Measurements from ENCODE around the gene ZNF19. TPM values are rescaled to one million over a fixed set of nuclear protein-coding genes. Genes with fewer than 3 reads are reported as not detected.

ZNF19 gene
- total RNA-seq, 2 experiments from 2014 or later, result 3.7 to 3.9 TPM

DNA sequence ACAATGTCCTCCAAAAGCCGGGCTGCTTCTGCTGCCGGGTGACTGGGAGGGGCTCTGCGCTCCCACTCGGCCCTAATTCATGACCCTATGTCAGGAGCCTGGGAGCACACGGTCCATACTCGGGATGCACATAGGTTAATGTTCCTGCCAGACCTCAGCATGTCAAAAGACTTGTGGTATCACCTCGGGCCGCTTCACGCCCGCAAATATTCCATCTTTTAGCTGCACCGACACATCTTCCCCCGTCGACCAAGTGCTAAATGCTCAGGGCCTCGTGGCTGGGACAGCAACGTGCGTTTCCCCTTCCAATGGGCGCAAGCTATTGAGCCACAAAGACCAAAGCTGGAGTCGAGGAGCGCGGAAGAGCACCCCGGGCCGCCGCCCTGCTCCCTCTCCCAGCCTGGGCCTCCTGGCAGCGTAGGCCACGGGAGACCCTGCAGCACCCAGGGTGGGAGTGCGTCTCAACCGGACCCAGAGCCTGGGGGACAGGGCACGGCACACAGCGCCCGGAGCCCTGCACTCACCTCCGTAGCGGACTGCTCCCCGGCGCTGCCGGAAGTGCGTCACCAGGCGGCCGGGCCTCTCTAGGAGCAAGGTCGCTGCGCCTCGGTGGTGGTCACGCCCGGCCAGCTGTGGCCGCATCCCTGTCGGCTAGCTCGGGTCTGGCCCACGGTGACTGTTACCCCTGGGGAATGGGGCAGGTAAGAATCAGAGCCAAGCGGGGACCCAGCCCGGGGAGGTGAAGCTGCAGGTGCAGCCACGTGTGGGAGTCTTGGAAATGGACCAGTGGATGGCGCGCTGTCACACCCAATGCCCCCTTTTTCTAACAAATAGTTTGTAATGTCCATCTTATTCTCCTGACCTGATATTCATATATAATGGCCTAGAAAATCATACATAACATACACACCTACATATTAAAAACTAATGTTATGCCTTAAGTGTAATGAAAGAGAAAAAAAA, 27.2 kb downstream of the ZNF19 start, which contains the start of gene ZNF23:
Gene ZNF23 (minus strand): TSS at position 562 of the 963 bp plus-strand sequence. CDS start 5,451 bp downstream, outside the sequence.
- H4K20me1 ChIP-seq (ENCODE audit: insufficient read depth, low read length), result no peaks in the 10 kb centered on the region
- peak; percentile 86 for DNase-seq (ENCODE audit: low spot score)
- H3K4me2 ChIP-seq (ENCODE audit: low read length), result peak within 1 kb of the TSS; percentile 98
- ChIA-PET CTCF (ENCODE audit: unreplicated experiment) (no interaction called here), POLR2A (interaction anchor here (0.7 to 1.3 kb wide), 7 partner anchors 10 to 515 kb away, joined by 3 read pairs; no protein-coding TSS in a partner anchor)
- H3K36me3 ChIP-seq (ENCODE audit: insufficient read depth, low read length), result no peaks in the 10 kb centered on the region
- peak within 1 kb of the TSS; percentile 98 for H3K4me3 ChIP-seq (ENCODE audit: low read depth, low read length, poor library complexity, severe bottlenecking)
- no peaks in the 10 kb centered on the region for H3K9me2 ChIP-seq (ENCODE audit: insufficient read depth, low read length)
- TSS peak; percentile 79 for BruUV-seq (replicated peaks)
- H2AFZ ChIP-seq (ENCODE audit: low read length), result peak within 1 kb of the TSS; percentile 99
- no peaks in the 10 kb centered on the region for H3K9me3 ChIP-seq (ENCODE audit: low read length)
- H3K27ac ChIP-seq (ENCODE audit: low read depth, low read length, poor library complexity, severe bottlenecking), result peak within 1 kb of the TSS; percentile 6
- TF ChIP-seq, protein P1, sequence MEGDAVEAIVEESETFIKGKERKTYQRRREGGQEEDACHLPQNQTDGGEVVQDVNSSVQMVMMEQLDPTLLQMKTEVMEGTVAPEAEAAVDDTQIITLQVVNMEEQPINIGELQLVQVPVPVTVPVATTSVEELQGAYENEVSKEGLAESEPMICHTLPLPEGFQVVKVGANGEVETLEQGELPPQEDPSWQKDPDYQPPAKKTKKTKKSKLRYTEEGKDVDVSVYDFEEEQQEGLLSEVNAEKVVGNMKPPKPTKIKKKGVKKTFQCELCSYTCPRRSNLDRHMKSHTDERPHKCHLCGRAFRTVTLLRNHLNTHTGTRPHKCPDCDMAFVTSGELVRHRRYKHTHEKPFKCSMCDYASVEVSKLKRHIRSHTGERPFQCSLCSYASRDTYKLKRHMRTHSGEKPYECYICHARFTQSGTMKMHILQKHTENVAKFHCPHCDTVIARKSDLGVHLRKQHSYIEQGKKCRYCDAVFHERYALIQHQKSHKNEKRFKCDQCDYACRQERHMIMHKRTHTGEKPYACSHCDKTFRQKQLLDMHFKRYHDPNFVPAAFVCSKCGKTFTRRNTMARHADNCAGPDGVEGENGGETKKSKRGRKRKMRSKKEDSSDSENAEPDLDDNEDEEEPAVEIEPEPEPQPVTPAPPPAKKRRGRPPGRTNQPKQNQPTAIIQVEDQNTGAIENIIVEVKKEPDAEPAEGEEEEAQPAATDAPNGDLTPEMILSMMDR (conservative IDR thresholded peaks at IDR 0.05; ENCODE audit: low read length), result peak; percentile 57
- TF ChIP-seq EZH2phosphoT487 (IDR thresholded peaks at IDR 0.05; ENCODE audit: borderline replicate concordance, low read depth, low read length), result no peak
- H3K4me1 ChIP-seq (ENCODE audit: insufficient read depth, low read length, poor library complexity, severe bottlenecking), result peaks cover 16% of the 10 kb centered on the region
- intact Hi-C loops (cut with micrococcal nuclease; ENCODE audit: unreplicated experiment), result loop anchor here (1.0 kb wide), 1 partner anchor 22 kb away; no protein-coding TSS in a partner anchor
- peaks cover 24% of the 10 kb centered on the region; the same call in 1 of the 2 replicates for H3K79me2 ChIP-seq (ENCODE audit: insufficient read depth, low read depth, low read length)

DNA sequence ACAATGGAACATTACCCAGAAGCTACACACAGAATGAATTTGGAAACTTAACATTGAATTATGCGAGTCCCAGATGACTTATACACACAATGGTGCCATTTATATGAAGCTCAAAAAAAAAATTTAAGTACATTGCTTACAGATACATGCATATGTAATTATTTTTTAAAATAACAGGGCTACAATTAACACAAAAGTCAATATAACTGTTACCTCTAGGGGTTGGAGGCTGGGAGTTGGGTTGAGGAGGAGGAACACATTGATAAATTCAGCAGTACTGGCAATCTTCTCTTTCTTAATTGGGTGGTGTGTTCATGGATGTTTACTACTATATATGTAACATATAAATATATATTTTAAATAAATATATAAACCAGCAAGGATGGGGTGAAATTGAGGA, 28.2 kb downstream of the ZNF19 start:
- no peak for TF ChIP-seq EZH2phosphoT487 (IDR thresholded peaks at IDR 0.05; ENCODE audit: borderline replicate concordance, low read depth, low read length)
- ChIA-PET CTCF (ENCODE audit: unreplicated experiment) (no interaction called here), POLR2A (interaction anchor here (0.9 kb wide), 1 partner anchor 26 kb away, joined by 4 read pairs; no protein-coding TSS in a partner anchor)
- BruUV-seq (replicated peaks), result no TSS peak
- DNase-seq (ENCODE audit: low spot score), result no peak
- Histone ChIP-seq H4K20me1 (ENCODE audit: insufficient read depth, low read length) (no peaks in the 10 kb centered on the region), H2AFZ (ENCODE audit: low read length) (no peak overlapping the region), H3K4me2 (ENCODE audit: low read length) (peak overlapping the region; percentile 98), H3K9me3 (ENCODE audit: low read length) (no peaks in the 10 kb centered on the region), H3K4me3 (ENCODE audit: low read depth, low read length, poor library complexity, severe bottlenecking) (peak overlapping the region; percentile 98), H3K79me2 (ENCODE audit: insufficient read depth, low read depth, low read length) (peaks cover 24% of the 10 kb centered on the region; the same call in 1 of the 2 replicates), H3K4me1 (ENCODE audit: insufficient read depth, low read length, poor library complexity, severe bottlenecking) (peaks cover 16% of the 10 kb centered on the region), H3K9me2 (ENCODE audit: insufficient read depth, low read length) (no peaks in the 10 kb centered on the region), H3K27ac (ENCODE audit: low read depth, low read length, poor library complexity, severe bottlenecking) (no peak overlapping the region), H3K36me3 (ENCODE audit: insufficient read depth, low read length) (no peaks in the 10 kb centered on the region)
- intact Hi-C loops (cut with micrococcal nuclease; ENCODE audit: unreplicated experiment), result no loop called here

DNA sequence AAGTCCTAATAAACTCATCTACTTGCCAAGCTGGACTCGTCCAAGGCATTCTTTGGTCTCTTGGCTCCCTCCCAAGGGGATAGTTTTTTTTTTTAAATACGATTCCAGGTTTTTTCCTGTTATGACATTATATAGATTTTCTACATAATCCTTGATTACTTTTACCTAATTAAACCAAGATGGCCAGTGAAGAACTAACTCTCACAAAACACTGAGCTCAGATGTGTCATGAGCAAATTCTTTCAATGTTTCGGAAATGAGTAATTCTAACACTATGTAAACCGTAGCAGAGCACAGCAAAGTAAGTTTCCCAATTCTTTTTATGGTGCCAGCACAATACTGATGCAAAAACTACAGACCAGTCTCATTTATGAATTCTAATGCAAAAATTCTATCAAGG, 28.9 kb downstream of the ZNF19 start:
- H3K9me3 ChIP-seq (ENCODE audit: low read length), result no peaks in the 10 kb centered on the region
- POLR2A ChIA-PET, result interaction anchor here (0.9 kb wide), 1 partner anchor 27 kb away, joined by 4 read pairs; no protein-coding TSS in a partner anchor
- peak overlapping the region; percentile 98 for H3K4me3 ChIP-seq (ENCODE audit: low read depth, low read length, poor library complexity, severe bottlenecking)

More for the DNA sequence above, 28.9 kb downstream of the ZNF19 start:
- no peaks in the 10 kb centered on the region for H3K36me3 ChIP-seq (ENCODE audit: insufficient read depth, low read length)
- peaks cover 24% of the 10 kb centered on the region; the same call in 1 of the 2 replicates for H3K79me2 ChIP-seq (ENCODE audit: insufficient read depth, low read depth, low read length)
- TF ChIP-seq, protein P1 (conservative IDR thresholded peaks at IDR 0.05; ENCODE audit: low read length), result no peak
- H3K27ac ChIP-seq (ENCODE audit: low read depth, low read length, poor library complexity, severe bottlenecking), result no peak overlapping the region
- peak overlapping the region; percentile 98 for H3K4me2 ChIP-seq (ENCODE audit: low read length)
- no peak overlapping the region for H2AFZ ChIP-seq (ENCODE audit: low read length)
- CTCF ChIA-PET (ENCODE audit: unreplicated experiment), result no interaction called here
- DNase-seq (ENCODE audit: low spot score), result no peak
- H3K4me1 ChIP-seq (ENCODE audit: insufficient read depth, low read length, poor library complexity, severe bottlenecking), result peaks cover 16% of the 10 kb centered on the region
- intact Hi-C loops (cut with micrococcal nuclease; ENCODE audit: unreplicated experiment), result no loop called here
- no peaks in the 10 kb centered on the region for H4K20me1 ChIP-seq (ENCODE audit: insufficient read depth, low read length)
- H3K9me2 ChIP-seq (ENCODE audit: insufficient read depth, low read length), result no peaks in the 10 kb centered on the region
- BruUV-seq (replicated peaks), result no TSS peak

All from OCI-LY7 (cell line).